ENCODE measurements around the gene PI4KA.

PI4KA gene

GRCh38 chr22:20814221-20814808, 44.3 kb downstream of the PI4KA start:
- H3K4me3 ChIP-seq (replicated peaks; ENCODE audit: low read depth, low read length) = no peak overlapping the region
- no peak for TF ChIP-seq CTCF (IDR thresholded peaks at IDR 0.05; ENCODE audit: low read length, missing control alignments)
- no peak for DNase-seq (ENCODE audit: low read depth)

GRCh38 chr22:20813056-20813455, 45.6 kb downstream of the PI4KA start:
- peak; percentile 29 for DNase-seq (ENCODE audit: low read depth)
- no peak for TF ChIP-seq CTCF (IDR thresholded peaks at IDR 0.05; ENCODE audit: low read length, missing control alignments)
- H3K4me3 ChIP-seq (replicated peaks; ENCODE audit: low read depth, low read length) = no peak overlapping the region

- no peak for TF ChIP-seq CTCF (IDR thresholded peaks at IDR 0.05; ENCODE audit: low read length, missing control alignments)
- no peak for DNase-seq (ENCODE audit: low read depth)
- H3K4me3 ChIP-seq (replicated peaks; ENCODE audit: low read depth, low read length) = no peak overlapping the region
Measured at GRCh38 chr22:20811971-20812660, 46.5 kb downstream of the PI4KA start.

- no peak for DNase-seq (ENCODE audit: low read depth)
- no peak overlapping the region for H3K4me3 ChIP-seq (replicated peaks; ENCODE audit: low read depth, low read length)
- no peak for TF ChIP-seq CTCF (IDR thresholded peaks at IDR 0.05; ENCODE audit: low read length, missing control alignments)
Measured at GRCh38 chr22:20811171-20811570, 47.4 kb downstream of the PI4KA start.

- DNase-seq (ENCODE audit: low read depth) = no peak
- no peak overlapping the region for H3K4me3 ChIP-seq (replicated peaks; ENCODE audit: low read depth, low read length)
- TF ChIP-seq CTCF (IDR thresholded peaks at IDR 0.05; ENCODE audit: low read length, missing control alignments) = no peak
Measured at GRCh38 chr22:20810645-20811044, 48.0 kb downstream of the PI4KA start.

- TF ChIP-seq CTCF (IDR thresholded peaks at IDR 0.05; ENCODE audit: low read length, missing control alignments) = no peak
- no peak for DNase-seq (ENCODE audit: low read depth)
Measured at GRCh38 chr22:20809538-20810185, 48.9 kb downstream of the PI4KA start.

More at GRCh38 chr22:20809538-20810185, 48.9 kb downstream of the PI4KA start:
- H3K4me3 ChIP-seq (replicated peaks; ENCODE audit: low read depth, low read length) = no peak overlapping the region

All from fibroblast of pulmonary artery (primary cell).